Gastroesophageal sphincter (tissue), 3 donors: ENCODE results near the gene DCLK3.

Experiments
- CTCF ChIP-seq, 4 experiments: fragments of 200-600 bp in 2 of 4; fragments of 450-650 bp in 2 of 4; sonication (generic) in 1 of 4; IDR thresholded peaks; one replicate each; pipeline ENCODE4 v1.5.1; 2017 to 2019; ENCODE audit warnings: antibody characterized with exemption in 4 of 4, mild to moderate bottlenecking in 2 of 4, moderate library complexity in 2 of 4
- POLR2A ChIP-seq, 2 donors: fragments of 450-650 bp; IDR thresholded peaks; one replicate each; pipeline ENCODE4 v1.6.1; 2017; ENCODE audit warnings: antibody characterized with exemption in 2 of 2, mild to moderate bottlenecking in 2 of 2, moderate library complexity in 1 of 2
- POLR2AphosphoS5 ChIP-seq: sonication (generic); formaldehyde crosslinking; IDR thresholded peaks from one replicate; pipeline ENCODE4 v1.6.1; 2017; ENCODE audit warnings: antibody characterized with exemption

- TF ChIP-seq POLR2AphosphoS5 (no peak), POLR2A (IDR thresholded peaks at IDR 0.05) (no peak), CTCF (IDR thresholded peaks at IDR 0.05) (no peak)
These were observed 5.6 kb upstream of the DCLK3 start for GRCh38 chr3:36769926-36770325.
